GM23248 (cell line): ENCODE results near the gene HBS1L. TPM values are rescaled to one million over a fixed set of nuclear protein-coding genes. Genes with fewer than 3 reads are reported as not detected.

Experiments used
- DNase-seq: peaks from one replicate; pipeline ENCODE4 v3.0.0-alpha.2; 2015
- H2AFZ ChIP-seq: fragments of 200-600 bp; sonication (generic); 2 replicates; pipeline ENCODE4 v1.6.1; 2016; ENCODE audit warnings: antibody characterized with exemption
- H3F3A ChIP-seq: fragments of 200-600 bp; sonication (generic); 2 replicates; pipeline ENCODE4 v1.6.1; 2016; ENCODE audit warnings: mild to moderate bottlenecking, antibody characterized with exemption, mixed run types; ENCODE audit not compliant: insufficient read depth
- H3K27ac ChIP-seq: fragments of 200-600 bp; sonication (generic); 2 replicates; pipeline ENCODE4 v1.5.1; 2016; ENCODE audit warnings: mild to moderate bottlenecking
- H3K27me3 ChIP-seq: fragments of 200-600 bp; sonication (generic); replicated peaks from 2 replicates; pipeline ENCODE4 v1.6.1; 2016; ENCODE audit warnings: mild to moderate bottlenecking; ENCODE audit not compliant: insufficient read depth
- H3K36me3 ChIP-seq: fragments of 200-600 bp; sonication (generic); 2 replicates; pipeline ENCODE4 v1.6.1; 2016; ENCODE audit warnings: low read depth, mild to moderate bottlenecking
- H3K4me1 ChIP-seq: fragments of 200-600 bp; sonication (generic); 2 replicates; pipeline ENCODE4 v1.6.1; 2016; ENCODE audit warnings: mild to moderate bottlenecking; ENCODE audit not compliant: insufficient read depth
- H3K4me2 ChIP-seq: fragments of 200-600 bp; sonication (generic); one replicate; pipeline ENCODE4 v1.6.1; 2016; ENCODE audit warnings: mild to moderate bottlenecking; ENCODE audit not compliant: unreplicated experiment
- H3K4me3 ChIP-seq: fragments of 200-600 bp; sonication (generic); 2 replicates; pipeline ENCODE4 v1.5.1; 2016; ENCODE audit warnings: mild to moderate bottlenecking
- H3K79me2 ChIP-seq: fragments of 200-600 bp; sonication (generic); 2 replicates; pipeline ENCODE4 v1.6.1; 2016; ENCODE audit warnings: mild to moderate bottlenecking; ENCODE audit not compliant: insufficient read depth
- H3K9ac ChIP-seq: fragments of 200-600 bp; sonication (generic); 2 replicates; pipeline ENCODE4 v1.6.1; 2016; ENCODE audit warnings: mild to moderate bottlenecking
- H3K9me2 ChIP-seq: fragments of 200-600 bp; sonication (generic); 2 replicates; pipeline ENCODE4 v1.6.1; 2016; ENCODE audit warnings: mixed run types, mild to moderate bottlenecking, moderate library complexity; ENCODE audit not compliant: insufficient read depth
- H3K9me3 ChIP-seq: fragments of 200-600 bp; sonication (generic); one replicate; pipeline ENCODE4 v1.6.1; 2017; ENCODE audit warnings: low read depth
- H4K20me1 ChIP-seq: fragments of 200-600 bp; sonication (generic); 2 replicates; pipeline ENCODE4 v1.6.0; 2016; ENCODE audit not compliant: insufficient read depth
- EZH2 ChIP-seq: fragments of 200-600 bp; sonication (generic); IDR thresholded peaks from 2 replicates; pipeline ENCODE4 v1.6.1; 2018; ENCODE audit warnings: antibody characterized with exemption, mild to moderate bottlenecking; ENCODE audit not compliant: insufficient read depth, poor library complexity, severe bottlenecking
- EZH2phosphoT487 ChIP-seq: fragments of 200-600 bp; sonication (generic); IDR thresholded peaks from 2 replicates; pipeline ENCODE4 v1.6.1; 2018; ENCODE audit warnings: antibody characterized with exemption, moderate library complexity, mild to moderate bottlenecking, low read depth; ENCODE audit not compliant: insufficient read depth
- WGBS, 2 experiments: methylation state at CpG; one replicate each; pipeline ENCODE4 v1.1.6; 2015 to 2017; ENCODE audit warnings: low lambda C conversion rate in 2 of 2, low coverage in 1 of 2; ENCODE audit errors: missing lambda C conversion rate in 2 of 2; 5-methylcytosine and 5-hydroxymethylcytosine counted together
- in situ Hi-C: fragments of 300-500 bp; cut with MboI; formaldehyde crosslinking; loops from 2 replicates; pipeline ENCODE4 v1.15.0; 2020
- polyA plus RNA-seq: library from polyadenylated mRNA; unstranded; fragments of >200 nt; fragmentation: Nextera tagmentation; extraction: Ambion mirVana; gene quantifications from 2 replicates; pipeline ENCODE4 v1.2.1, GENCODE V29; 2016
- total RNA-seq: library from RNA; depleted of rRNA; stranded (reverse); fragments of >200 nt; shearing (Covaris generic); gene quantifications from 2 replicates; pipeline ENCODE4 v1.2.3, GENCODE V29; 2014

HBS1L gene
- total and polyA plus RNA-seq, 2 experiments from 2014 or later = 83.1 to 83.9 TPM

DNA sequence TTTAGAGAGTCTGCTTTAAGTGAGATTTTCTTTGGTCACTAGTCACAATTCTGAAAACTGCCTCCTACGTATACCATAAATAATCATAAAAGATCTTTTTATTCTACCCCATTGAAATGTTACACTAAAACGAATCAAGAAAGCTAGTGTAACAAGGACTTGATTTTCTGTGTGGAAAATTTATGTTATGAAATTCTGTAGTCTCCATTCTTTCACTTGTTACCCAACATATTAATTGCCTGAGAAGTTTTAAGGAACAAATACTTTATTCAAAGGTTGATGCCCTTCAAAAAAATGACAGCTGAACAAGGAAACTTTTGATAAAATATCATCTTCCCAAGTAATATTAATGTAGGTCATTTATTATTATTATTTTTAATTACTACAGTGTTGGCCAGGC lies 13.3 kb upstream of the HBS1L start:
- 59 to 70% methylated on average over 2 of the region's 2 CpGs for whole genome bisulfite sequencing, 2 experiments

DNA sequence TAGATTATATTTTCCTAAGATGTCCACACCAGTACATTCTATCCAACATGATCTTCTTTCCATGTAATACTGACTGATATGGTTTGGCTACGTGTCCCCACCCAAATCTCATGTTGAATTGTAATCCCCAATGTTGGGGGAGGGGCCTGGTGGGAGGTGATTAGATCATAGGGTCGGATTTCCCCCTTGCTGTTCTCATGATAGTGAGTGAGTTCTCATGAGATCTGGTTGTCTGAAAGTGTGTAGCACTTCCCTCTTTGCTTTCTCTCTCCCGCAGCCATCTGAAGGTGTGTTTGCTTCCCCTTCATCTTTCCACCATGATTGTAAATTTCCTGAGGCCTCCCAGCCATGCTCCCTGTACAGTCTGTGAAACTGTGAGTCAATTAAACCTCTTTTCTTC lies 12.2 kb upstream of the HBS1L start:
- 34 to 38% methylated on average over 3 of the region's 3 CpGs for WGBS, 2 experiments
- no peak for DNase-seq
- Histone ChIP-seq H2AFZ (no peak overlapping the region), H3K4me2 (no peak overlapping the region), H3K27me3 (0 out of 2 replicates have a peak, but pooled peaks cover 5% of the 10 kb centered on the region), H3K9me2 (no peaks in the 10 kb centered on the region), H4K20me1 (no peaks in the 10 kb centered on the region), H3F3A (no peaks in the 10 kb centered on the region), H3K4me3 (no peak overlapping the region), H3K79me2 (no peaks in the 10 kb centered on the region), H3K36me3 (no peaks in the 10 kb centered on the region), H3K9me3 (no peaks in the 10 kb centered on the region), H3K4me1 (no peaks in the 10 kb centered on the region), H3K9ac (no peak overlapping the region), H3K27ac (no peak overlapping the region)
- no peak for TF ChIP-seq EZH2
- TF ChIP-seq EZH2phosphoT487 = no peak
- in situ Hi-C loops = no loop called here

More for the DNA sequence above, 13.3 kb upstream of the HBS1L start:
- H2AFZ ChIP-seq = no peak overlapping the region
- no peak overlapping the region for H3K27ac ChIP-seq
- no peak for DNase-seq
- TF ChIP-seq EZH2phosphoT487 (no peak), EZH2 (no peak)
- no peaks in the 10 kb centered on the region for H3K4me1 ChIP-seq
- no peak overlapping the region for H3K9ac ChIP-seq
- no peak overlapping the region for H3K4me3 ChIP-seq
- no peaks in the 10 kb centered on the region for H3K9me3 ChIP-seq
- H3K9me2 ChIP-seq = no peaks in the 10 kb centered on the region
- H4K20me1 ChIP-seq = no peaks in the 10 kb centered on the region
- H3K79me2 ChIP-seq = no peaks in the 10 kb centered on the region
- in situ Hi-C loops = no loop called here
- 0 out of 2 replicates have a peak, but pooled peaks cover 5% of the 10 kb centered on the region for H3K27me3 ChIP-seq
- H3K36me3 ChIP-seq = no peaks in the 10 kb centered on the region
- H3K4me2 ChIP-seq = no peak overlapping the region
- H3F3A ChIP-seq = no peaks in the 10 kb centered on the region

- Histone ChIP-seq H4K20me1 (no peaks in the 10 kb centered on the region), H3K4me1 (no peaks in the 10 kb centered on the region), H3K9me2 (no peaks in the 10 kb centered on the region), H3K9ac (no peak overlapping the region), H3F3A (no peaks in the 10 kb centered on the region), H3K36me3 (no peaks in the 10 kb centered on the region), H3K79me2 (no peaks in the 10 kb centered on the region), H2AFZ (no peak overlapping the region), H3K4me2 (no peak overlapping the region), H3K9me3 (no peaks in the 10 kb centered on the region), H3K27ac (no peak overlapping the region), H3K4me3 (no peak overlapping the region), H3K27me3 (0 out of 2 replicates have a peak, but pooled peaks cover 5% of the 10 kb centered on the region)
- in situ Hi-C loops = no loop called here
- WGBS, 2 experiments = 81 to 89% methylated on average over 2 of the region's 2 CpGs
- DNase-seq = no peak
- TF ChIP-seq EZH2 (no peak), EZH2phosphoT487 (no peak)
Observed at GRCh38 chr6:135066397-135066796, 11.8 kb upstream of the HBS1L start.

- Histone ChIP-seq H3K27ac (no peak overlapping the region), H3K4me3 (no peak overlapping the region), H3K4me1 (no peaks in the 10 kb centered on the region), H3F3A (no peaks in the 10 kb centered on the region), H4K20me1 (no peaks in the 10 kb centered on the region), H3K36me3 (no peaks in the 10 kb centered on the region), H3K27me3 (0 out of 2 replicates have a peak, but pooled peaks cover 4% of the 10 kb centered on the region), H3K9me3 (no peaks in the 10 kb centered on the region), H2AFZ (no peak overlapping the region), H3K4me2 (no peak overlapping the region), H3K9ac (no peak overlapping the region), H3K79me2 (no peaks in the 10 kb centered on the region), H3K9me2 (no peaks in the 10 kb centered on the region)
- DNase-seq = no peak
- 19 to 32% methylated on average over 1 of the region's 1 CpG for WGBS, 2 experiments
- in situ Hi-C loops = no loop called here
- TF ChIP-seq EZH2 (no peak), EZH2phosphoT487 (no peak)
Observed at GRCh38 chr6:135064586-135064985, 10.0 kb upstream of the HBS1L start.

GRCh38 chr6:135063926-135064325 lies 9.3 kb upstream of the HBS1L start:
- Histone ChIP-seq H3K9ac (no peak overlapping the region), H3K9me2 (no peaks in the 10 kb centered on the region), H3K4me1 (no peaks in the 10 kb centered on the region), H3K36me3 (no peaks in the 10 kb centered on the region), H3K79me2 (no peaks in the 10 kb centered on the region), H3K4me2 (no peak overlapping the region), H3K4me3 (no peak overlapping the region), H3K9me3 (no peaks in the 10 kb centered on the region), H3K27me3 (no peaks in the 10 kb centered on the region), H3F3A (no peaks in the 10 kb centered on the region), H4K20me1 (no peaks in the 10 kb centered on the region), H2AFZ (no peak overlapping the region), H3K27ac (no peak overlapping the region)
- TF ChIP-seq EZH2phosphoT487 (no peak), EZH2 (no peak)
- WGBS, 2 experiments = 28 to 33% methylated on average over 3 of the region's 3 CpGs
- in situ Hi-C loops = no loop called here
- DNase-seq = no peak
